ENCODE measurements around the gene CYGB.
A peak's percentile ranks its signal among the peaks of the same experiment; 100 is the strongest.
"Not testable (repeated sequence)": the region's sequence is repeated elsewhere in the genome, so short reads cannot be mapped to it uniquely, and the experiment has no call there.

CYGB gene

DNA sequence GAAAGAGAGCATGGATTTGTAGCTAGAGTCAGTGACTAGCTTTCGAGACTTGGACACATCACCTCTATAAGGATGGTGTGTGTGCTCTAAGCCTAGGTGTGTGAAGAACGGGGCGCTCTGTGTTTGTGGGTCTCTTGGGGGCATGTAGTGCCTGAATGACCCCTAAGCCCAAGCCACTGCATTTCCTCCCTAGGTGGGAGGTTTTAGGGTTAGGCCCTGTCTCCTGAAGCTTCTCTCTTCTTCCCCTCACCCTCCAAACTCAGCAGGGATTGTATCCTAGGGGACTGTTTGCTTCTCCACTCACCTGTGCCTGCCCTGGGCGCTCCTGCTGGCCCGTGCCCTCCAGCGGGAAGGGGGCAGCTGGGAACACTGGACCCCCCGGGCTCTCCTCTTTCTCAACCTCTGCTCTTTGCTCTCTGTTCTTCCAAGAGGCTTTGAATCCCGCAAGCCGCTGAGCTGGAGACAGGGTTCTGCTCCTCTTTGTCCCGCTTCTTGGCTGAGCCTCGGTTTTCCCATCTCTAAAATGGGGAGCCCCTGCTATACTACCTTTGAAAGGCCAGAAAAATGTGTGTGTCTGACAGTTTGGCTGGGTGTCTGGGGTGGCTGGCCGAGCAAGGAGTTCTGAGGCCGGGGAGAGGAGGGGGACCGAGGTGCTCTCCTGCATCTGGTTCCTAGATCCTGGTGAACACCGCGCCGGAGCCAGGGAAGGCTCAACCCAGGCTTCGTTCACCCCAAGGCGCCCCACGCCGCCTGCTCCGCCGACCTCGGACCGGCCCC lies 810 bp downstream of the CYGB start:
- DNase-seq (ENCODE audit: low read depth) = no peak
- no peak overlapping the region for H3K4me3 ChIP-seq (ENCODE audit: low read length)
- TF ChIP-seq, protein P1, sequence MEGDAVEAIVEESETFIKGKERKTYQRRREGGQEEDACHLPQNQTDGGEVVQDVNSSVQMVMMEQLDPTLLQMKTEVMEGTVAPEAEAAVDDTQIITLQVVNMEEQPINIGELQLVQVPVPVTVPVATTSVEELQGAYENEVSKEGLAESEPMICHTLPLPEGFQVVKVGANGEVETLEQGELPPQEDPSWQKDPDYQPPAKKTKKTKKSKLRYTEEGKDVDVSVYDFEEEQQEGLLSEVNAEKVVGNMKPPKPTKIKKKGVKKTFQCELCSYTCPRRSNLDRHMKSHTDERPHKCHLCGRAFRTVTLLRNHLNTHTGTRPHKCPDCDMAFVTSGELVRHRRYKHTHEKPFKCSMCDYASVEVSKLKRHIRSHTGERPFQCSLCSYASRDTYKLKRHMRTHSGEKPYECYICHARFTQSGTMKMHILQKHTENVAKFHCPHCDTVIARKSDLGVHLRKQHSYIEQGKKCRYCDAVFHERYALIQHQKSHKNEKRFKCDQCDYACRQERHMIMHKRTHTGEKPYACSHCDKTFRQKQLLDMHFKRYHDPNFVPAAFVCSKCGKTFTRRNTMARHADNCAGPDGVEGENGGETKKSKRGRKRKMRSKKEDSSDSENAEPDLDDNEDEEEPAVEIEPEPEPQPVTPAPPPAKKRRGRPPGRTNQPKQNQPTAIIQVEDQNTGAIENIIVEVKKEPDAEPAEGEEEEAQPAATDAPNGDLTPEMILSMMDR (IDR thresholded peaks at IDR 0.05; ENCODE audit: insufficient read depth, low read depth, low read length, missing control alignments) = no peak

DNA sequence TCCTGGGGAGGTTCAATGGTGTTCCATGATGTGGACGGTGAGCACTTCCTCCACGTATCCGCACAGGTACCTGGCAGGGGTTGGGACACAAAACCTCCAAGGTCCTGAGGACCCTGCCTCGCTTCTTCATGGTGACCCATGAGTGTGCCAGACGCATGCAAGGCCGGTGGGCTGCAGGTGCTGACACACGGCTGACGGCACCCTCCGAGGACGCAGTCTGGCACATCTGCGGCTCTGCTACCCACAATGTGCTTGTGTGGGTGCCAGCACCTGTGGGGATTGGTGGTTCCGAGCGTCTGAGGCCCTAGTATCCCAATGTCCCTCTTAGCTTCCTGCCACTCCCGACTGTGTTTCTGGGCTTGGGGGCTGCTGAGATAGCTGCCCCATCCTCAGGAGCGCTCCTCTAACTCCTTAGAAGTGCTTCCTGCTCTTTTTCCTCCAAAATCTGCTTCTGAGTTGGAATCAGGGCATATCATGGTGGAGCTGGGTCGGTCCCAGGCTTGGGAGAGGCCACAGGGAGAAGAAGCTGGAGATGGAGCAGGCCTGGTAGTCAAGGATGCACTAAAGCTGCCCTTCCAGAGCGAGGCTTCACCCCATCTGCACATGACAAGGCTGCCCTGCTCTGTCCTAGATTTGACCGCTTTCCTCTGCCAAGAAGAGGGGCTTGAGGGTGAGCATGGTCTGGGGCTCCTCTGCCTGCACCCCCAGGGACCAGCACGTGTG lies 1.6 kb downstream of the CYGB start:
- H3K4me3 ChIP-seq (ENCODE audit: low read length) = no peak overlapping the region
- DNase-seq (ENCODE audit: low read depth) = no peak
- TF ChIP-seq, protein P1 (IDR thresholded peaks at IDR 0.05; ENCODE audit: insufficient read depth, low read depth, low read length, missing control alignments) = no peak

DNA sequence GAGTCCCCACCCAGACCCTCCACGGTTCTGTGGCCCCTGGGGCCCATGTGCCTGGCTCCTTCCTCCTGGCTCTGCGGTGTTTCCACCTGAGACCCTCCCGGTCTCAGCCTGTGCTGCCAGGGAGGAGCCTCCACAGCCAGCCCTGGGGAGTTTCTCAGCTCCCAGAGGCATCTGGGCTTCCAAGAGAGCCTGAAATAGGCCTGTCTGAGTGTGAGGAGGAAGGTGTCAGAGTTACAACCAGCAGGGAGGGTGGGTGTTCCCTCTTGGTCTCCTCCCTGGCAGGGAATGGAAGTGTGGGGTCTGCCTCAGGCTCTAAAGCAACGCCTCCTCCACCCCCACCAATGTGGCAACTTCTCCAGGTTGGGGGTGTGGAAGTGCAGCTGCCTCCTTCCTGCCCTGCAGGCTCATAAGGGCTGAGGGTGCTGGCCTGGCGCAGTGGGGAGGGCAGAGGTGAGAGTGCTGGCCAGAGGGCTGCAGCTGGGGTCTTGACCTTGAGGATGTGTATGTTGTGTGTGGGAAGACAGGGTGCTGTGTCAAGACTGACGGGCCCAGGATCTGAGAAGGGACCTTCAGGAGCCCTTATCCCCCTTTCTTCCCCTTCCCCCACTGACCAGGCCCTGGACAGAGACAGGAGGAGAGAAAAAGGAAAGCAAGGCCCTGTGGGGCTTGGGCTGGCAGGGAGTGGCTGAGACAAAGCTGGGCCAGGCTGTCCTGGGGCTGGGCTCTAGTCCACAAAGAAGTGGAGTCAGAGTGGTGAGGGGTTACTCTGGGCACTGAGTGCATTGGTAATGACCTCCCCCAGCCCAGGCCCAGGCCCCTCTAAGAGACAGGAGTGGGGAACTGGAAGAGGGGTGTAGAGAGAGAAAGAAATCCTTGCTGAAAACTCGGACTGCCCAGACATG lies 2.4 kb downstream of the CYGB start:
- TF ChIP-seq, protein P1 (IDR thresholded peaks at IDR 0.05; ENCODE audit: insufficient read depth, low read depth, low read length, missing control alignments) = no peak
- no peak overlapping the region for H3K4me3 ChIP-seq (ENCODE audit: low read length)
- DNase-seq (ENCODE audit: low read depth) = no peak

DNA sequence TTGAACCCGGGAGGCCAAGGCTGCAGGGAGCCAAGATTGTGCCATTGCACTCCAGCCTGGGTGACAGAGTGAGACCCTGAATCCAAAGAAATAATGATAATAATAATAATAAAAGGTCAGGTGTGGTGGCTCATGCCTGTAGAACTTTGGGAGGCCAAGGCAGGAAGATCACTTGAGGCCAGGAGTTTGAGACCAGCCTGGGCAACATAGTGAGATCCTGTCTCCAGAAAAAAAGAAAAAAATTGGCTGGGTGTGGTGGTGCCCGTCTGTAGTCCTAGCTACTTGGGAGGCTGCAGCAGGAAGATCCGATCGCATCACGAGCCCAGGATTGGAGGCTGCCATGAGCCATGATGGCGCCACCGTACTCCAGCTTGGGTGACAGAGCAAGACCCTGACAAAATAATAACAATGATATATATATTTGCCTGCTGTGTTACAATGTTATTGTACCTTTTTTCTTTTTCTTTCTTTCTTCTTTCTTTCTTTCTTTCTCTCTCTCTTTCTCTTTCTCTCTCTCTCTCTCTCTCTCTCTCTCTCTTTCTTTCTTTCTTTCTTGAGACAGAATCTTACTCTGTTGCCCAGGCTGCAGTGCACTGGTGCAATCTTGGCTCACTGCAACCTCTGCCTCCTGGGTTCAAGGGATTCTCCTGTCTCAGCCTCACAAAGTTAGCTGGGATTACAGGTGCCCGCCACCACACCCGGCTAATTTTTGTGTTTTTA lies 3.7 kb downstream of the CYGB start:
- not testable (repeated sequence) for H3K4me3 ChIP-seq (ENCODE audit: low read length)

DNA sequence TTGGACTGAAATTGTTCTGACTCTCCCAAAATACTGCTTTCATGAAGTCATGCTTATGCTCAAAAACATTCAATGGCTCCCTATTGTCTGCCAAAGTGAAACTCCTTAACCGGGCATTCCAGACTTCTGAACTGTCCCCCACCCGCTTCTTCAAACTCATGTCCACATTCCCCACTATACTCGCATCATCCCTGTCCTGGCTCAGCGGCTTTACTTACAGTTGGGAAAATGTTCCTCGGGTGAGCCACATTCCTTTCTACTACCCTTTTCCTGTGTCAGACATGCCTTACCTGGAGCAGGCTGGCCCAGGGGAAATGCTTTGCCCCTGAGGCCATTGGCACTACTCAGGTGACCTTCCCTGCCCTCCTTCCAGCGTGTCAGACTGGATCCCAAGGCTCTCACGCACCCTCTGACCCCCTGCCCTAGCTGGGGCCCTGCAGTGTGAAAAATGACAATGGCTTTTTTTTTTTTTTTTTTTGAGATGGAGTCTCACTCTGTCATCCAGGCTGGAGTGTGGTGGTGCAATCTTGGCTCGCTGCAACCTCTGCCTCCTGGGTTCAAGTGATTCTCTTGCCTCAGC lies 5.3 kb downstream of the CYGB start:
- H3K4me3 ChIP-seq (ENCODE audit: low read length) = no peak overlapping the region
- TF ChIP-seq, protein P1 (IDR thresholded peaks at IDR 0.05; ENCODE audit: insufficient read depth, low read depth, low read length, missing control alignments) = no peak
- DNase-seq (ENCODE audit: low read depth) = peak; percentile 94

More for the DNA sequence above, 3.7 kb downstream of the CYGB start:
- DNase-seq (ENCODE audit: low read depth) = not testable (repeated sequence)

DNA sequence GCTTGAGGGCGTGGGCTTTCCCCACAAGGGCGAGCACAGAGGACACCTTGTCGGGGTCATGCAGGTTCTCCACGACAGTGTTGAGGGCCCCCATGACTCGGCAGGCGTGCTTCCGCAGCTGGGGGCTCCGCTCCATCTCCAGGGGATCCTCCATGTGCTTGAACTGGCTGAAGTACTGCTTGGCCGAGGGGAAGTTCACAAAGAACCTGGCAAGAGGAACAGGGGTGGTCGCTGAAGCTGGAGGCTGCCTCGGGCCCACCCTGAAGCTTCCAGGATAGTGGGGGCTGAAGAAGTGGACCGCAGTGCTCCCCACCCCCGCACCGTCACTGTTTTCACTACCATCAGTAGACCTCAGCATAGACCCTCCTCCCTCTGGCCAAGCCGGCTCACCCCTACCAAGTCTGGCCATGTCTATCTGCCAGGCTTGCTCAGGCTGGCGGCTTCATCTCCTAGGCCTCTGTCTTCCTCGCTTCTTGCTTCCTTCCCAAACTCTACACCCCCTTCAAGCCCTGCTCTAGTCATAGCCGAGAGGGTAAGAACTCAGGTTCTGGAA lies 5.9 kb downstream of the CYGB start:
- DNase-seq (ENCODE audit: low read depth) = no peak
- TF ChIP-seq, protein P1 (IDR thresholded peaks at IDR 0.05; ENCODE audit: insufficient read depth, low read depth, low read length, missing control alignments) = no peak
- H3K4me3 ChIP-seq (ENCODE audit: low read length) = no peak overlapping the region
